ENCODE measurements around the gene BBS4. TPM values are rescaled to one million over a fixed set of nuclear protein-coding genes. Genes with fewer than 3 reads are reported as not detected.
"Not testable (repeated sequence)": the region's sequence is repeated elsewhere in the genome, so short reads cannot be mapped to it uniquely, and the experiment has no call there.

Gene BBS4, protein sequence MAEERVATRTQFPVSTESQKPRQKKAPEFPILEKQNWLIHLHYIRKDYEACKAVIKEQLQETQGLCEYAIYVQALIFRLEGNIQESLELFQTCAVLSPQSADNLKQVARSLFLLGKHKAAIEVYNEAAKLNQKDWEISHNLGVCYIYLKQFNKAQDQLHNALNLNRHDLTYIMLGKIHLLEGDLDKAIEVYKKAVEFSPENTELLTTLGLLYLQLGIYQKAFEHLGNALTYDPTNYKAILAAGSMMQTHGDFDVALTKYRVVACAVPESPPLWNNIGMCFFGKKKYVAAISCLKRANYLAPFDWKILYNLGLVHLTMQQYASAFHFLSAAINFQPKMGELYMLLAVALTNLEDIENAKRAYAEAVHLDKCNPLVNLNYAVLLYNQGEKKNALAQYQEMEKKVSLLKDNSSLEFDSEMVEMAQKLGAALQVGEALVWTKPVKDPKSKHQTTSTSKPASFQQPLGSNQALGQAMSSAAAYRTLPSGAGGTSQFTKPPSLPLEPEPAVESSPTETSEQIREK
- total RNA-seq, result 1 to 10 TPM; 8.3 to 9.0 TPM
- long read RNA-seq, transcript BBS4-201 (16 exons, 2,490 nt), result major isoform, 13 of 17 reads
- long read RNA-seq, partial matches to known transcripts, result 1 of 17 reads
- long read RNA-seq, other reads (novel, unspliced or antisense), result 2 of 17 reads

- intact Hi-C loops (cut with DNase I, micrococcal nuclease), result no loop called here
- ATAC-seq (peak; percentile 93), DNase-seq (peak; percentile 88 to 93)
Observed at GRCh38 chr15:72685925-72686794, at the start of gene BBS4, which contains the start of gene HIGD2B. Gene BBS4, plus strand, starts transcription at chr15:72686207. Its CDS starts 21 bp downstream, at chr15:72686228. Gene HIGD2B, minus strand, starts transcription at chr15:72686182. Its CDS starts 9,808 bp downstream, at chr15:72676374.

DNA sequence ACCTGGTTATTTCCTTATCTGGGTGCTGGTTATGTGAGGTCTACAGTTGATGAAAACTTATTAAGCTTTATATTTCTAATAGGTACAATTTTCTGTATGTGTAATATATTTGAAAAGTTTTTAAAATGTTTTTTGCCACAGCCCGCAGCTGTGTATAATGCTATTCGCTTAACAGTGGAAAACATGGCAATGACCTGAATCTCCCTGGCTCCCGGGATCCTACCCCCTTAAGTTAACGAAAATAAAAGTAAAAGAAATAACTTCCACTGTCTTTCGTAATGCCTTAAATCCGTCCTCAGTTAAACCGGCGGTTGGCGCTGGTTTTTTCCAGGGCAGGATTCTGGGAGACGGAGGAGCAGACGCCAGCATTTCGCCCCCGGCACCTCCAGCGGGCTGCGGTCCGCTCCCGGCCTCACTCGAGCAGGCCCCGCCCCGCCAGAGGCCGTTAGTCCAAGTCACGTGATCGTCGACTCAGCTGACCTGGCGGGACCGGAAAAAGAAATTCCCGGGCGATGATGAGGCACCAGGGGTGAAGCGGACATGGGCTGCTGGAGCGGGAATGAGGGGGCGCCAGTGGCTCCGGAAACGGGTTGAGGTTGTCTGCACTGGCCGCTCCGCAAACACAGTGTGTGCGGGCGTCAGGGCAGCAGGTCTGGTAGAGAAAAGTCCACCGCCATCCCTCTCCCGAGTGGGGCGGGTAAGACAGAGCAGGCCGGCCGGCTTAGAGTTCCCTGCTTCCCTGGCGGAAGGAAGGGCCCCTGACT is 49.3 kb upstream of the BBS4 start:
- intact Hi-C loops (cut with DNase I, micrococcal nuclease), result not testable (repeated sequence)
- DNase-seq (peak; percentile 68 to 71), ATAC-seq (peak; percentile 95)

DNA sequence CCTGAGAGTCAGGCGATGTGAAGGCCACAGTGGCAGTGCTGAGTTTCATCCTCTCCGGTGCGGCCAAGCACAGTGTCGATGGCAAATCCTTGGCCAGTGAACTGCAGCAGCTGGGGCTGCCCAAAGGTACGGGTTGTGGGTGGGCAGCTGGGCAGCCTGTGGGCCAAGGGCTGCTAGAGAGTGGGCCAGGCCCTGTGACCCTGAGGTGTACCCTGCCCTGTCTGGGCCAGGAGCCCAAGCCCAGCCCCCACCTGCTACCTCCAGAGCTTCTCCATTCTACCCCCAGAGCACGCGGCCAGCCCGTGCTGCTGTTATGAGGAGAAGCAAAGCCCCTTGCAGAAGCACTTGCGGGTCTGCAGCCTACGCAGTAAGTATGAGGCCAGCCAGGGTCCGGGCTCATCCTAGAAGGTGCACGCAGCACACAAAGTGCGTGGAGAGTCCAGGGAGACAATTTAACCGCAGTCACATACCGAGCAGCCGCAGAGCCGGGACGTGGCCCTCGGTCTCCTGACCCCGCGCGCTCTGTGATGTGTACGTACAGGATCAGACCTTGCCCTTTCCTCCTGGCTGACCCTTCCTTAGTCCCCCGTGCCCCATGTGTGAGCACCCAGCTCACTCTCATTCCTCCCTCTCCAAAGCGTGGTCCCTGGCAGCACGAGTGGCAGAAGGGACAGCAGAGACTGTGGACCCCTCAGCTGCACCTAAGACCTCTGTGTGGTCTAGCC is 46.1 kb upstream of the BBS4 start:
- ATAC-seq; DNase-seq; intact Hi-C loops (cut with DNase I, micrococcal nuclease): not testable (repeated sequence)

DNA sequence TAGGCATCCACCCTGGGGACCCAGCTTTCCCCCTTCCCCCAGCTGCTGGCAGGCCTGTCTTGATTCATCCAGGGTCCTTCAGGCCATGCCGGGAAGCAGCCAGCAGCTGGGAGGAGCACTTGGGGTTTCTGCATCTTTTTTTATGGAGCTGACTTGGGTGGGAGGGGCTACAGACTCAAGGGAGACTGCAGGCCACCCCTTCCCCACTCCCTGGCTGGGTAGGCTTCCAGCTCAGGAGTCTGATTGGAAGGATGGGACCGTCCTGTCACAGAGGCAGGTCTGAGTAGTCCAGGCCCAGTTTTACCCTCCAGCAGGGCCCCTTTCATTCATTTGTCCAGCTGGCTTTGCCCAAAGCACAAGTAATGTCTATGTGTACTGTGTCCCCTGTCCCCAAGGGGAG is 43.7 kb upstream of the BBS4 start:
- DNase-seq; ATAC-seq; intact Hi-C loops (cut with DNase I, micrococcal nuclease): not testable (repeated sequence)

DNA sequence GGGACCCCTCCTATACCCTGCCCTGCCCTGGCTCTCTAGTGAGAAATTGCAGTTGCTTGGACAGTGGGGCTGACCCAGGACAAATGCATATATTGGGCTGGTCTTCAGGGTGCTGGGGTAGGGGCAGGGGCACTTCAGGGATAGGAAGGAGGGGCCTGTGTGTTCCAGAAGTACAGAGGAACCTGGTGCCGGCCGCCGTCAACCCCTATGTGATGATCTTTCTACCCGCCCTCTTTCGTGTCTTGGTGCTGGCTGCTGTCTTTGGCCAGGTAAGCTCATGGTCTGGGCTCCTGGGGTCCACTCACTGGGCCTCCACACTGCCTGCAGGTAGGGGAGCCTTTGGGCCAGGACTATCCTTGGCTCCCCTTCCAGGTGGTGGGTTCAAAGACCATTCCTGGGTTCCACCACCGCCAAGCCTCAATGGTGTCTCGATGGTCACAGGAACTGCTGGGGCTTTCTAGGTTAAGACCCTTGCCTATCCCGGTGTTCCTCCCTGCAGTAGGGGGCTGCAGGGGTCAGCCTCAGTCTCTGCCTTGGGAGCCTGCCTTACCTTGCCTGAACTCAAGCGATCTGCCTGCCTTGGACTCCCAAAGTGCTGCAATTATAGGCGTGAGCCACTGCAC is 37.3 kb upstream of the BBS4 start:
- intact Hi-C loops (cut with DNase I, micrococcal nuclease); DNase-seq; ATAC-seq: not testable (repeated sequence)

GRCh38 chr15:72654397-72654796 is 31.6 kb upstream of the BBS4 start, which contains the start of gene GOLGA6B:
Gene GOLGA6B, plus strand, starts transcription at chr15:72654697. Its CDS starts 41 bp downstream, at chr15:72654738.
- intact Hi-C loops (cut with DNase I, micrococcal nuclease); ATAC-seq: not testable (repeated sequence)

GRCh38 chr15:72656014-72656413 is 30.0 kb upstream of the BBS4 start:
- intact Hi-C loops (cut with DNase I, micrococcal nuclease); ATAC-seq; DNase-seq: not testable (repeated sequence)

More at GRCh38 chr15:72654397-72654796, 31.6 kb upstream of the BBS4 start, which contains the start of gene GOLGA6B:
- not testable (repeated sequence) for DNase-seq

- DNase-seq; ATAC-seq; intact Hi-C loops (cut with DNase I, micrococcal nuclease): not testable (repeated sequence)
Observed at GRCh38 chr15:72661081-72661480, 24.9 kb upstream of the BBS4 start.

DNA sequence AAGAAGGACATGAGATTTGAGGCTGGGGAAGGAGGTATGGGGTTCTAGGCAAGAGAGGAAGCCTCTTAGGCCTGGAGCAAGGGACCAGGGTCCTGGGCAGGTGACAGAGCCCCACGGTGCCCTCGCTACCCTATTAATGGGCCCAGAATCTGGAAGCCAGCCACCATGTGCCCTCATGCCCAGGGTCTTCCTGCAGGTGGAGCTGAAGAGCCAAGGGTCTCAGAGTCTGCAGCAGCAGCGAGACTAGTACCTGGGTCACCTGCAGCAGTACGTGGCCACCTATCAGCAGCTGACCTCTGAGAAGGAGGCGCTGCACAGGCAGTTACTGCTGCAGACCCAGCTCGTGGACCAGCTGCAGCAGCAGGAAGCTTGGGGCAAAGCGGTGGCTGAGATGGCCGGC is 22.1 kb upstream of the BBS4 start:
- intact Hi-C loops (cut with DNase I, micrococcal nuclease); DNase-seq; ATAC-seq: not testable (repeated sequence)

GRCh38 chr15:72665706-72666105 is 20.3 kb upstream of the BBS4 start:
- intact Hi-C loops (cut with DNase I, micrococcal nuclease); ATAC-seq; DNase-seq: not testable (repeated sequence)

DNA sequence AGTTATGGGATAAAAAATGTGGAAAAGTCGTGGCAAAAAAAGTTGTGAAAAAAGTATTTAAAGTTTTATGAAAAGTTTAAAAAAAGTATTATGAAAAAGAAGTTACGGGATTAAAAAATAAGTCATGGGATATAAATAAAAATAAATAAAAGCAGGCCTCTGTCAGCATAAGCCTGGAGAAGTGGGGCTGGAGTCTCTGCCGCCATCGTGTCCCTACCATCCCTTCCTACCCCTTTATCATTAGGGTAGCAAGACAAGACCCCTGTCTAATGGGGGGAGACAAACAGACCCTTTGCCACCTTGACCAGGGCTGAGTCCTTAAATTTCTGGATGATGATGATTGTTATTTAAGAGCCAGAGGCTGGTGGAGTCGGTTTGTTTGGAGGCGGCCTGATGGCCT is 16.2 kb upstream of the BBS4 start:
- ATAC-seq, DNase-seq: not testable (repeated sequence)
- intact Hi-C loops (cut with DNase I, micrococcal nuclease), result loop anchor here in 1 of 2 donors (10.0 kb wide), 2 partner anchors 75 to 205 kb away; no protein-coding TSS in a partner anchor

DNA sequence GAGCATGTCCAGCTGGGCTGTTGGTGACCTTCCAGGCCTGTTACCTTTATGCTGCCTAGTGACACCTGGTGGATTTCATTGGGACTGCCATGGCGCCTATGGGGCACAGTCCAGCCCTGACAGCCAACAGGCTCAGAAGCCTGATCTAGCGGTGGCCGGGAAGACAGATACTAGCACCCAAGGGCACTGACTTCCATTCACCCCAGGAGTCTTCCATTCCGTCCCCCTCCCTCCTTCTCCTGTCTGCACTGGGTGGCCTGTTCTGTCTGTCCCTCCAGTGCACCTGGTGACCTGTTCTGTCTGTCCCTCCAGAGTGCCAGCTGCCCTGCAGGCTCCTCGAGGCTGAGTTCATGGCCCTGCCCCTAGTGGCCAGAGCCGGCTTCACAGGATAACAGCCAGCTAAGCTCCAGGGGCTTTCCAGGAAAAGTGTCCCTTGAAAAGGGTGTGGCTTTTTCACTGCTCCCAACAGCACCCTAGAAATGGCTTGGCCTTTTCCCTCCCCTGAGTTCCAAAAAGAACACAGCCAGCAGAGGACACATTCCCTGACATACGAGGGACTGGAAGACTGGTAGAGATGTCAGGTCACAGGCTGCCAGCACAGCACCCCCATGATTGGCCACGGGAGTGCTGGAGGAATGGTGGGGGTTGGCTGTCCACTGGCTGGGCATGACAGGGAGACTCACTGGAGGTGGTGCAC is 15.2 kb upstream of the BBS4 start:
- intact Hi-C loops (cut with DNase I, micrococcal nuclease), result loop anchor here in 1 of 2 donors (10.0 kb wide), 2 partner anchors 76 to 206 kb away; no protein-coding TSS in a partner anchor
- DNase-seq (peak; percentile 80 to 87), ATAC-seq (peak; percentile 98)

DNA sequence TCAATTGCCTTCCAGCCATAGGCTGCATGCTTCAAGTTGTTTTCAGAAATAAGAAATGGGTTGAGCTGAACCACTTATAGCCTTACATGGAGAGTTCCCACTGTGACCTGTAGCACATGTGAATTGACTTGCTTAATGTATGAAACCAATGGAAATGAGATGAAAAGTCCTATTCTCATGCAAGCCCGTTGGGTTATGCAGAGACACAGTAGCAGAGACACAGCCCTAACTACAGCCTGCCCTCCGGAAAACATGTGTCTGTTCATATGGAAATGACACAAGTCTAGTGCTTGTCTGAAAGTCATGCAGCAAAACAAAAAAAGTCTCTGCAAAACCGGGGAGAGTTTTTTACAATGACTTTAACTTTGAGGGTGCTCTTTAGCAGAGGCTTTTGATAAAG is 14.5 kb upstream of the BBS4 start:
- ATAC-seq (no peak), DNase-seq (no peak)
- intact Hi-C loops (cut with DNase I, micrococcal nuclease), result loop anchor here in 1 of 2 donors (10.0 kb wide), 2 partner anchors 77 to 207 kb away; no protein-coding TSS in a partner anchor

GRCh38 chr15:72676838-72677237 is 9.2 kb upstream of the BBS4 start:
- intact Hi-C loops (cut with DNase I, micrococcal nuclease), result loop anchor here in 1 of 2 donors (10.0 kb wide), 2 partner anchors 82 to 212 kb away; no protein-coding TSS in a partner anchor
- ATAC-seq, result no peak
- no peak for DNase-seq

- intact Hi-C loops (cut with DNase I, micrococcal nuclease), result no loop called here
- DNase-seq (no peak), ATAC-seq (no peak)
Observed at GRCh38 chr15:72680931-72681330, 5.1 kb upstream of the BBS4 start.

- DNase-seq (no peak), ATAC-seq (no peak)
- intact Hi-C loops (cut with DNase I, micrococcal nuclease), result no loop called here
Observed at GRCh38 chr15:72682772-72683171, 3.2 kb upstream of the BBS4 start.

Measured in left colon (tissue), 2 donors.